Endothelial cell of umbilical vein (primary cell): ENCODE measurements around the gene MMP1. TPM values are rescaled to one million over a fixed set of nuclear protein-coding genes. Genes with fewer than 3 reads are reported as not detected.

Experiments used
- BruUV-seq: library from RNA; stranded (reverse); fragments of 400-500 nt; replicated peaks from 2 replicates; lab custom pipeline; 2021; lab: Mats Ljungman, UMichigan
- CTCF ChIA-PET: fragments of 300-600, 350-600 bp; sonication (Branson Sonifier 250); formaldehyde crosslinking; loops from one replicate; lab custom pipeline; 2021; ENCODE audit warnings: antibody characterized with exemption, inconsistent platforms; lab: Charles Lee
- POLR2A ChIA-PET: fragments of 300-600, 350-600 bp; sonication (Branson Sonifier 250); formaldehyde crosslinking; loops from one replicate; lab custom pipeline; 2021; ENCODE audit warnings: antibody characterized with exemption, inconsistent platforms; lab: Charles Lee
- DNase-seq: peaks from one replicate; pipeline ENCODE4 v3.0.0-alpha.2; 2011; ENCODE audit warnings: low read depth, low spot score
- FAIRE-seq: peaks from 2 replicates; lab custom pipeline; 2011; peaks lifted over from hg19 to GRCh38; lab: Jason Lieb, UNC
- H2AFZ ChIP-seq: 2 replicates; pipeline ENCODE4 v1.6.0; 2012; ENCODE audit warnings: low read depth, low read length, control low read depth, inconsistent platforms
- H3K27ac ChIP-seq: 2 replicates; pipeline ENCODE4 v1.5.1; 2011; ENCODE audit warnings: low read depth, mild to moderate bottlenecking, control low read depth, low read length, moderate library complexity; ENCODE audit not compliant: insufficient read depth
- H3K27me3 ChIP-seq, 2 experiments: 2 replicates each; pipeline versions ENCODE4 v1.6.0 to v1.6.1; 2011; ENCODE audit warnings: low read length in 2 of 2, mixed read lengths in 1 of 2; ENCODE audit not compliant: control insufficient read depth in 2 of 2, insufficient read depth in 2 of 2
- H3K36me3 ChIP-seq, 2 experiments: 2 replicates in 1 of 2; 3 replicates in 1 of 2; pipeline ENCODE4 v1.5.1; 2011; ENCODE audit warnings: low read length in 2 of 2, mild to moderate bottlenecking in 1 of 2, moderate library complexity in 1 of 2; ENCODE audit not compliant: control insufficient read depth in 2 of 2, insufficient read depth in 2 of 2; ENCODE audit errors: extremely low read depth in 1 of 2
- H3K4me1 ChIP-seq: 3 replicates; pipeline ENCODE4 v1.5.1; 2011; ENCODE audit warnings: mild to moderate bottlenecking, low read length; ENCODE audit not compliant: control insufficient read depth, insufficient read depth; ENCODE audit errors: extremely low read depth
- H3K4me2 ChIP-seq: 2 replicates; pipeline ENCODE4 v1.6.1; 2011; ENCODE audit warnings: low read length, control low read depth, mixed read lengths; ENCODE audit not compliant: insufficient read depth
- H3K4me3 ChIP-seq, 3 experiments: fragments of 200-600 bp in 1 of 3; sonication (generic), shearing (Covaris generic) in 1 of 3; replicated peaks in 1 of 3; 2 replicates each; pipeline ENCODE4 v1.5.1; 2011 to 2016; ENCODE audit warnings: control low read depth in 3 of 3, low read length in 3 of 3, mild to moderate bottlenecking in 2 of 3, inconsistent platforms in 1 of 3, low read depth in 1 of 3, moderate library complexity in 1 of 3; ENCODE audit not compliant: insufficient read depth in 1 of 3
- H3K79me2 ChIP-seq: 2 replicates; pipeline ENCODE4 v1.6.0; 2012; ENCODE audit warnings: low read length, inconsistent platforms; ENCODE audit not compliant: control insufficient read depth, insufficient read depth
- H3K9ac ChIP-seq: replicated peaks from 2 replicates; pipeline ENCODE3; 2011; ENCODE audit warnings: low read length, control low read depth; ENCODE audit not compliant: insufficient read depth; ENCODE audit errors: extremely low read depth
- H3K9me1 ChIP-seq: replicated peaks from 3 replicates; pipeline ENCODE4 v1.6.0; 2011; ENCODE audit warnings: mild to moderate bottlenecking, low read length; ENCODE audit not compliant: control insufficient read depth, insufficient read depth; ENCODE audit errors: extremely low read depth
- H3K9me3 ChIP-seq: replicated peaks from 2 replicates; pipeline ENCODE4 v1.5.1; 2012; ENCODE audit warnings: low read length, inconsistent platforms; ENCODE audit not compliant: control insufficient read depth, insufficient read depth
- H4K20me1 ChIP-seq: replicated peaks from 2 replicates; pipeline ENCODE3; 2011; ENCODE audit warnings: mild to moderate bottlenecking, low read length; ENCODE audit not compliant: control insufficient read depth, insufficient read depth; ENCODE audit errors: extremely low read depth
- EZH2 ChIP-seq: IDR thresholded peaks from 2 replicates; pipeline ENCODE4 v1.6.1; 2012; ENCODE audit warnings: borderline replicate concordance, low read depth, mild to moderate bottlenecking, moderate library complexity, low read length, inconsistent platforms; ENCODE audit not compliant: severe bottlenecking
- FOS ChIP-seq: IDR thresholded peaks from 2 replicates; pipeline ENCODE4 v1.6.1; 2011; ENCODE audit warnings: mild to moderate bottlenecking, low read length, moderate library complexity, borderline replicate concordance; ENCODE audit not compliant: insufficient read depth
- GATA2 ChIP-seq: IDR thresholded peaks from 2 replicates; pipeline ENCODE4 v1.7.0; 2011; ENCODE audit warnings: low read depth, mild to moderate bottlenecking, moderate library complexity, mixed read lengths, low read length; ENCODE audit not compliant: insufficient read length, insufficient read depth
- JUN ChIP-seq: IDR thresholded peaks from 2 replicates; pipeline ENCODE4 v1.6.1; 2011; ENCODE audit warnings: borderline replicate concordance, low read depth; ENCODE audit not compliant: insufficient read length, insufficient read depth
- MYC ChIP-seq: IDR thresholded peaks from one replicate; pipeline ENCODE4 v1.6.1; 2011; ENCODE audit warnings: mild to moderate bottlenecking, low read depth, low read length
- POLR2A ChIP-seq: IDR thresholded peaks from 2 replicates; pipeline ENCODE4 v1.6.1; 2012; ENCODE audit warnings: low read depth, mild to moderate bottlenecking, control low read depth, low read length
- POLR2AphosphoS5 ChIP-seq: IDR thresholded peaks from 2 replicates; pipeline ENCODE4 v1.6.1; 2012; ENCODE audit warnings: low read depth, mild to moderate bottlenecking, control low read depth, low read length, moderate library complexity; ENCODE audit not compliant: insufficient read depth
- dilution Hi-C: fragments of 300-500 bp; cut with MboI; formaldehyde crosslinking; loops from one replicate; pipeline ENCODE4 v1.15.0; 2019; ENCODE audit warnings: low sequenced_read_pairs; ENCODE audit not compliant: extremely low pct_ligation_motif_present
- intact Hi-C: fragments of 100-400 bp; cut with micrococcal nuclease; formaldehyde crosslinking; loops from one replicate; pipeline ENCODE4 v1.10.0; 2022
- polyA plus RNA-seq, 4 experiments: library from polyadenylated mRNA; depleted of rRNA in 3 of 4; stranded (reverse) in 3 of 4; unstranded in 1 of 4; fragments of >200 nt; gene quantifications; 2 replicates each; pipeline versions ENCODE4 v1.2.1 to v1.2.3, GENCODE V29; 2011 to 2012; ENCODE audit warnings: missing spikeins in 1 of 4
- total RNA-seq: library from RNA; stranded (reverse); gene quantifications from 2 replicates; pipeline ENCODE4 v1.2.3, GENCODE V29; 2021
- TF ChIP-seq, protein P1 (sequence below), 2 donors: IDR thresholded peaks; 1 replicate in 1 of 2; 2 replicates in 1 of 2; pipeline ENCODE4 v1.5.1; 2011; ENCODE audit warnings: low read length in 2 of 2, mild to moderate bottlenecking in 2 of 2, moderate library complexity in 2 of 2, control low read depth in 1 of 2, inconsistent platforms in 1 of 2, low read depth in 1 of 2; ENCODE audit not compliant: insufficient read depth in 1 of 2; ENCODE audit errors: extremely low read depth in 1 of 2
- TF ChIP-seq, protein P2 (sequence below): IDR thresholded peaks from 2 replicates; pipeline ENCODE4 v1.6.1; 2011; ENCODE audit not compliant: insufficient read depth, insufficient read length

Gene MMP1
- total and polyA plus RNA-seq, 2 donors (not counting 3 experiments of a cell fraction or from before 2014, with no cell fraction given), result 1.4 to 1,694 TPM

DNA sequence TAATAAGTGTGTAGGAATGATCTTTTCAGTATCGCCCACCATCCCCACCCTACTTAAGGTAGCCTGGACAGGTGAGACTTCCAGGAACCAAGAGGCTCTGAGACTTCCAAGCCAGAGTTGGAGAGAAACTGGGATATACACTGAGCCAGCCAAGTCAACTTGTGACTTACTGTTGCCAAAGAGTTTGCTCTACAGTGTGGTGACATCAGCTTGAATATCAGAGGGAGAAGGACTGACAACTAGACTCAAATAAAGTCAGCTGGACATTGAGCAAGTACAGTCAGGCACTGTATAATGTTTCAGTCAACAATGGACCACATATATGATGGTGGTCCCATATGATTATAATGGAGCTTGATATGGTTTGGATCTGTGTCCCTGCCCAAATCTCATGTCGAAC is 16.3 kb downstream of the MMP1 start:
- no TSS peak for BruUV-seq
- CTCF ChIA-PET, result interaction anchor here (0.9 to 2.2 kb wide), 5 partner anchors 17 to 169 kb away, joined by 3 to 25 read pairs (median 6); no protein-coding TSS in a partner anchor
- FAIRE-seq, result no peak

More for the DNA sequence above, 16.3 kb downstream of the MMP1 start:
- intact Hi-C loops (no loop called here), dilution Hi-C loops (no loop called here)
- TF ChIP-seq FOS (no peak), GATA2 (no peak), POLR2AphosphoS5 (no peak), EZH2 (no peak), POLR2A (no peak), MYC (no peak), JUN (no peak)
- TF ChIP-seq, protein P1, sequence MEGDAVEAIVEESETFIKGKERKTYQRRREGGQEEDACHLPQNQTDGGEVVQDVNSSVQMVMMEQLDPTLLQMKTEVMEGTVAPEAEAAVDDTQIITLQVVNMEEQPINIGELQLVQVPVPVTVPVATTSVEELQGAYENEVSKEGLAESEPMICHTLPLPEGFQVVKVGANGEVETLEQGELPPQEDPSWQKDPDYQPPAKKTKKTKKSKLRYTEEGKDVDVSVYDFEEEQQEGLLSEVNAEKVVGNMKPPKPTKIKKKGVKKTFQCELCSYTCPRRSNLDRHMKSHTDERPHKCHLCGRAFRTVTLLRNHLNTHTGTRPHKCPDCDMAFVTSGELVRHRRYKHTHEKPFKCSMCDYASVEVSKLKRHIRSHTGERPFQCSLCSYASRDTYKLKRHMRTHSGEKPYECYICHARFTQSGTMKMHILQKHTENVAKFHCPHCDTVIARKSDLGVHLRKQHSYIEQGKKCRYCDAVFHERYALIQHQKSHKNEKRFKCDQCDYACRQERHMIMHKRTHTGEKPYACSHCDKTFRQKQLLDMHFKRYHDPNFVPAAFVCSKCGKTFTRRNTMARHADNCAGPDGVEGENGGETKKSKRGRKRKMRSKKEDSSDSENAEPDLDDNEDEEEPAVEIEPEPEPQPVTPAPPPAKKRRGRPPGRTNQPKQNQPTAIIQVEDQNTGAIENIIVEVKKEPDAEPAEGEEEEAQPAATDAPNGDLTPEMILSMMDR (IDR thresholded peaks at IDR 0.05; ENCODE audit: extremely low read depth in 1 of 2, insufficient read depth in 1 of 2, low read depth in 1 of 2, low read length in 2 of 2), result no peak
- TF ChIP-seq, protein P2, sequence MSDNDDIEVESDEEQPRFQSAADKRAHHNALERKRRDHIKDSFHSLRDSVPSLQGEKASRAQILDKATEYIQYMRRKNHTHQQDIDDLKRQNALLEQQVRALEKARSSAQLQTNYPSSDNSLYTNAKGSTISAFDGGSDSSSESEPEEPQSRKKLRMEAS, result no peak
- no peaks in the 10 kb centered on the region for H3K9me1 ChIP-seq
- H3K4me1 ChIP-seq, result peaks cover 14% of the 10 kb centered on the region
- H4K20me1 ChIP-seq, result no peaks in the 10 kb centered on the region
- no peak overlapping the region for H3K4me2 ChIP-seq
- no peak overlapping the region for H3K4me3 ChIP-seq
- H3K27me3 ChIP-seq, result no peaks in the 10 kb centered on the region
- H3K9ac ChIP-seq, result no peak overlapping the region
- no peak for DNase-seq
- POLR2A ChIA-PET, result no interaction called here
- no peak overlapping the region for H2AFZ ChIP-seq
- H3K79me2 ChIP-seq, result no peaks in the 10 kb centered on the region
- no peaks in the 10 kb centered on the region for H3K36me3 ChIP-seq
- H3K9me3 ChIP-seq, result no peaks in the 10 kb centered on the region
- no peak overlapping the region for H3K27ac ChIP-seq
